MV-4-11 (cell line): ENCODE measurements around the gene SLC12A2.
A peak's percentile ranks its signal among the peaks of the same experiment; 100 is the strongest.

Experiments used
- DNase-seq: peaks from one replicate; lab custom pipeline; 2025; lab: John Stamatoyannopoulos, UW

SLC12A2 gene

GRCh38 chr5:128097224-128097623 is 13.7 kb downstream of the SLC12A2 start:
- DNase-seq: no peak

DNA sequence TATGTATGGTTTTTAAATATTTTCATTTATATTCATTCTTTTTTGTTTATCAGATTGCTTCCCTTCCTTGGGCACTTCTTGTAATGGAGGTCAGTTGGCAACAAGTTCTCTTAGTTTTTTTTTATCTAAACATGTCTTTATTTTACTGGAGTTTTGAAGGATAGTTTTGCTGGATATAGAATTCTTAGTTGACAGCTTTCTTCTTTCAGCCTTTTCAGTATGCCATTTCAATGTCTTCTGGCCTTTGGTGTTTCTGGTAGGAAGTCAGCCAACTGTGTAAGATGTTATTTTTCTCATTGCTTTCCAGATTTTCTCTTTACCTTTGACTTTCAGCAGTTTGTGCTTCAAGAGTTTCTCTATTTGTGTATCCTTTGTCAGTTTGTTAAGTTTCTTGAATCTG is 14.2 kb downstream of the SLC12A2 start:
- DNase-seq: no peak

- no peak for DNase-seq
Measured at GRCh38 chr5:128099944-128100343, 16.4 kb downstream of the SLC12A2 start.

GRCh38 chr5:128100860-128101557 is 17.4 kb downstream of the SLC12A2 start:
- no peak for DNase-seq

GRCh38 chr5:128101676-128102075 is 18.1 kb downstream of the SLC12A2 start:
- no peak for DNase-seq

- DNase-seq: no peak
Measured at GRCh38 chr5:128105203-128105602, 21.6 kb downstream of the SLC12A2 start.

DNA sequence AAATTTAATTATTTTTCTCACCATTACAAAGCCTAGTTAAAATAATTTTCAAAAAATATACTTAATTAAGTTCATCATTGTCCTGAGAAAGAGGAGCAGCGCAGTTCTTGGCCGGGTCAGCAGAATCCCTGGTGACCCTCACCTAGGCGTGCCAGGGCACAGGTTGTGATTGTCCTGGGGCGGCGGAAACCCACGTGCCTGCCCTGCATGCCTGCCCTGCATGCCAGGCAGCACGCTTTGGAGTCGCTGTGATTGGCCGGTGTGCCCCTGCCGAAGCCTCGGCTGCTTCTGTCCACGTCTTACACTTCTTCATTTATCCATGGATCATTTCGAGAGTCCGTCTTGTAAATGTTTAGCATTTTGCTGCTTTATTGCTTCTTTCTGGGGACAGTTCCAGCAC is 25.6 kb downstream of the SLC12A2 start:
- DNase-seq: no peak

GRCh38 chr5:128109766-128110165 is 26.2 kb downstream of the SLC12A2 start:
- DNase-seq: no peak

GRCh38 chr5:128111818-128112448 is 28.4 kb downstream of the SLC12A2 start:
- no peak for DNase-seq

DNA sequence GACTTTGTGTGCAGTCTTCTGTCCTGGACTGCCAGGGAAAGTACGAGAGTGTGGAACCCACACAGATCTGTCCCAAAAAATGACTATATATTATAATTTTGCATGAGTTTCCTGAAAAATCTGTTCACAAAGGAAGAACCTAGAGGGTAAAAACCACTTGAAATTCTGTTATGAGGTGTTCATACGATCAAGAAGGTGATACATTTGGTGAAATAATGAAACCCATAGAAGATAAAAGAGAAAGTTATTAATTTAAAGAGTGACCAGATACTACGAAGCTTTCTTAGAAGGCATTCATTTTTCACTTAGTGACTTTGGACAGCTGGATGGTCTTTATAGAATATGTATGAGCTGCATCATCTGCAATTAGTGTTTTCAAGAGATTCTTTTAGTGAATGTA is 32.9 kb downstream of the SLC12A2 start:
- no peak for DNase-seq

GRCh38 chr5:128118214-128118613 is 34.6 kb downstream of the SLC12A2 start:
- no peak for DNase-seq

DNA sequence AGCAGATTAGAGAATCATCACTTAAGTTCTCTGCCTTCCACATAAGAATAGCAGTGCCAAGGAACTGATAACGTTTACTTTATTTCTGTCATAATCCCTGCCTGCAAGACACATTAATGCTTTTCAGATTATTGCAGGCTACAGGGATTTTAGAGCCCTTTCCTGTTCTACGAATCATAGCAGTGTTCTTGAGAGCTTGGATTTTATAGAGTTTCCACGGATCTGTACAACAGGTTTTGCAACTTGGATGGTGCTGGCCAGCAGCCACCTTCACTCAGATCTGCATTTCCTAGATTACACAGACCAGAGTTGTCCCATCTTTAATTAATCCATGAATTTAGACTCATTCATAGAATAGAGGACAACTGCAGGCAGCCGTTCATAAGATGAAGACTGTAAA is 38.1 kb downstream of the SLC12A2 start:
- DNase-seq: no peak

GRCh38 chr5:128123936-128124335 is 40.4 kb downstream of the SLC12A2 start:
- DNase-seq: no peak

- no peak for DNase-seq
Measured at GRCh38 chr5:128126241-128126640, 42.7 kb downstream of the SLC12A2 start.

- DNase-seq: no peak
Measured at GRCh38 chr5:128132499-128132898, 48.9 kb downstream of the SLC12A2 start.

GRCh38 chr5:128135286-128135685 is 51.7 kb downstream of the SLC12A2 start:
- DNase-seq: no peak

DNA sequence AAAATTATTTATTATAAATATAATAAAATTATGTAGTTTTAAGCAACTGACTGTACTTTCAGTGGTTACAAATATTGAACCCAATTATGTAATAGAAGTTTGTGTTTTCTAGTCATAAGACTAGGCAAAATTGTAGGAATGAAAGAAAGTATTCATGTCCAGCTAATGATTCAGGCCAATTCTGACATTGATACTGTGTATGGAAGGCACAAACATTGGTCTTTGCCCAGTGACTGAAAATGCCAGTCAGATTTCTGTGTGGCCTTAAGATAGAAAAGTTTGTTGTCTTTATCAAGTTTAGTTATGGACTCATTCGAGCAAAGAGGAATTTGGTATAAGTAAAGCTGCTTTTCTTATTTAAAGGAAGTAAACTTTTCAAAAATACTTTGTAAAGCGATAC is 60.3 kb downstream of the SLC12A2 start:
- no peak for DNase-seq

- DNase-seq: no peak
Measured at GRCh38 chr5:128144491-128144890, 60.9 kb downstream of the SLC12A2 start.

DNA sequence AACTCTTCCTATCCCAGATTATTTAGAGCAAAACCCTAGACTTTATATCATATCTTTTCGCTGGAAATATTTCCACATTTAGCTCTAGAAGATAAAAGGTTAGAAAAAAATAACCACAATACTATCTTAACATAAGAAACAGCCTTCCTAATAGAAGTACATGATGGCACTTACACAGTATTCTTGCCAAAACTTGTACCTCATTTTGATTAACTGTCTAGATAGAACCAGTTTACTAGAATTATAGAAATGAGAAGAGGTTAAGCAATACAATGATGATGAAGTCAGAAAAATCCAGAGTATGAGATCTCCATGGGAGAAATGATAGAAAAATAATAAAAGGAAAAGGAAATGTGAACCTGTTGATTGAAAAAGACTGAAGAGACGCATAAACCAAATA is 63.1 kb downstream of the SLC12A2 start:
- no peak for DNase-seq

- peak; percentile 14 for DNase-seq
Measured at GRCh38 chr5:128154943-128155342, 71.4 kb downstream of the SLC12A2 start.

- DNase-seq: no peak
Measured at GRCh38 chr5:128155776-128156175, 72.2 kb downstream of the SLC12A2 start.

DNA sequence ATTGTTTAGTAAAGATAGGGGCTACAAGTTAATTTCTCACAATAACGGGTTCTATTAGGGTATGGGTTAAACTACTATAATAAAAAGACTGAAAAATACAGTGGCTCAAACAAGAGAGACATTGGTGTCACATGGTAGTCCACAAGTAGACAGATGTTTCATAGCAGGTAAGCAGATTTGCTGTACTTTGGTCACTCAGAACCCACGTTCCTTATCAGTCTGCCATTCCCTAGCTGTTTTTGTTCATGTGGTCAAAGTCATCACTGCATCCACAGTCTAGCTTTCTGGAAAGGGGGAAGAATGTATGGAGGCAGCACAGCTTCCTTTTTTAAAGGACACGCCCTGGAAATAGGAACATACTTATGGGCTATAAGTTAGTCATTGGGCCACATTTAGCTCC is 73.0 kb downstream of the SLC12A2 start:
- no peak for DNase-seq

DNA sequence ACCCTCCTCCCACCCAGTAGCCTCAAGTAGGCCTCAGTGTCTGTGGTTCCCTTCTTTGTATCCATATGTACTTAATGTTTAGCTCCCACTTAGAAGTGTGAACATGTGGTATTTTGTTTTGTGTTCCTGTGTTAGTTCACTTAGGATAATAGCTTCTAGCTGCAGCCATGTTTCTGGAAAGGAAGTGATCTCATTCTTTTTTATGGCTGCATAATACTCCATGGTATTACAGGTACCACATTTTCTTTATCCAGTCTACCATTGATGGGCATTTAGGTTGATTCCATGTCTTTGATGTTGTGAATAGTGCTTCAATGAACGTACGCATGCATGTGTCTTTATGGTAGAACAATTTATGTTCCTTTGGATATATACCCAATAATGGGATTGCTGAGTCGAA is 74.8 kb downstream of the SLC12A2 start:
- no peak for DNase-seq

DNA sequence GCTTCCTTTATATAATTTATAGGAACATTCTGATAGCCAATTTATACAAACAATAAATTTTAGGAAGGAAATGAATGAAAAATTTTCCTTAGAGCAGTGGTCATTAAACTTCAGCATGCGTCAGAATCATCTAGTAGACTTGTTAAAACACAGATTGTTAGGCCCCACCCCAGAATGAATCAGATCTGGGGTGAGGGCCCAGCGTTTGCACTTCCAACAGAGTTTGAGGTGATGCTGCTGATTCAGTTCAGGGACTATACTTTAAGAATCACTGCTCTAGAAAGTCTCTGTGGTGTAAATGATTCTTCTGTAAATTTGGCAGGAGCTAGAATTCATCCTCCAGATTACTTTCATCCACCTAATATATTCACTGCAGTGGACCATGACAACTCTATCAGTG is 80.4 kb downstream of the SLC12A2 start:
- no peak for DNase-seq
